Measurements from ENCODE around the gene NRXN3.

DNA sequence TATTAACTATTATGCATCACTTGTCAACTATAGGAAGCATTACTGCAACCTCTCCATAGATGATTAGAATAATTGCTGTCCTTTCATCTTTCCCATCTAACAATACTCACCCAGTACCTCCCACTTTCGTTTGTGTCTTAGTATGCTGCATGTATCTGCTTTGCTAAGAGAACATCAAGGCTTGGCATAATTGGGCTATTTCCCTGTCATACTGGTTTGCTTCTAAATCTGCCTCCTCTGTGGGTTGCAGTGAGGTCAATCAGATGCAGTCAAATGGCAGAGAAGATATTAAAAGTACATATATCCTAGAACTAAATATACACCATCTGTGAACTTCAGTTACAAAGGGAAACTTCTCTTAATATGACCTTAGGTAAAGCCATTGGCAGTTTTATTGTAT is 1330.3 kb downstream of the NRXN3 start:
- TF ChIP-seq, protein P1, sequence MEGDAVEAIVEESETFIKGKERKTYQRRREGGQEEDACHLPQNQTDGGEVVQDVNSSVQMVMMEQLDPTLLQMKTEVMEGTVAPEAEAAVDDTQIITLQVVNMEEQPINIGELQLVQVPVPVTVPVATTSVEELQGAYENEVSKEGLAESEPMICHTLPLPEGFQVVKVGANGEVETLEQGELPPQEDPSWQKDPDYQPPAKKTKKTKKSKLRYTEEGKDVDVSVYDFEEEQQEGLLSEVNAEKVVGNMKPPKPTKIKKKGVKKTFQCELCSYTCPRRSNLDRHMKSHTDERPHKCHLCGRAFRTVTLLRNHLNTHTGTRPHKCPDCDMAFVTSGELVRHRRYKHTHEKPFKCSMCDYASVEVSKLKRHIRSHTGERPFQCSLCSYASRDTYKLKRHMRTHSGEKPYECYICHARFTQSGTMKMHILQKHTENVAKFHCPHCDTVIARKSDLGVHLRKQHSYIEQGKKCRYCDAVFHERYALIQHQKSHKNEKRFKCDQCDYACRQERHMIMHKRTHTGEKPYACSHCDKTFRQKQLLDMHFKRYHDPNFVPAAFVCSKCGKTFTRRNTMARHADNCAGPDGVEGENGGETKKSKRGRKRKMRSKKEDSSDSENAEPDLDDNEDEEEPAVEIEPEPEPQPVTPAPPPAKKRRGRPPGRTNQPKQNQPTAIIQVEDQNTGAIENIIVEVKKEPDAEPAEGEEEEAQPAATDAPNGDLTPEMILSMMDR (IDR thresholded peaks at IDR 0.05) = no peak
- TF ChIP-seq POLR2A (IDR thresholded peaks at IDR 0.05) = no peak

All from body of pancreas (tissue), 4 donors.